Activated CD4-positive, alpha-beta T cell treated with anti-CD3 and anti-CD28 coated beads for 36 hours (primary cell): ENCODE results near the gene IGSF8. TPM values are rescaled to one million over a fixed set of nuclear protein-coding genes. Genes with fewer than 3 reads are reported as not detected.
"Not testable (repeated sequence)": the region's sequence is repeated elsewhere in the genome, so short reads cannot be mapped to it uniquely, and the experiment has no call there.

Experiments used
- ATAC-seq: fragments of 200-7000 bp; cut with Tn5 transposase; one replicate; pipeline ENCODE4 v1.10.0; 2021; ENCODE audit warnings: mild to moderate bottlenecking, moderate library complexity
- CTCF ChIA-PET: fragments of 350-600 bp; sonication (Branson Sonifier 250); formaldehyde crosslinking; loops from one replicate; lab custom pipeline; 2021; ENCODE audit warnings: antibody characterized with exemption; lab: Charles Lee
- POLR2A ChIA-PET: fragments of 350-600 bp; sonication (Branson Sonifier 250); formaldehyde crosslinking; loops from one replicate; lab custom pipeline; 2021; ENCODE audit warnings: antibody characterized with exemption, inconsistent platforms; lab: Charles Lee
- DNase-seq: peaks from one replicate; pipeline ENCODE4 v3.0.0-alpha.2; 2020
- H3K27ac Mint-ChIP-seq: one replicate; pipeline ENCODE4 v1.8.0; 2021; ENCODE audit warnings: mixed read lengths
- H3K27me3 Mint-ChIP-seq: one replicate; pipeline ENCODE4 v1.8.0; 2021; ENCODE audit warnings: mixed read lengths
- H3K36me3 Mint-ChIP-seq: one replicate; pipeline ENCODE4 v1.8.0; 2021; ENCODE audit warnings: low read depth, mixed read lengths
- H3K4me1 Mint-ChIP-seq: one replicate; pipeline ENCODE4 v1.8.0; 2021; ENCODE audit warnings: mixed read lengths
- H3K4me3 Mint-ChIP-seq: one replicate; pipeline ENCODE4 v1.8.0; 2021; ENCODE audit warnings: mild to moderate bottlenecking, moderate library complexity, mixed read lengths
- H3K9me3 Mint-ChIP-seq: one replicate; pipeline ENCODE4 v1.8.0; 2021; ENCODE audit warnings: low read depth, mixed read lengths
- intact Hi-C, 2 experiments: fragments of 100-400 bp; cut with DNase I in 1 of 2; cut with micrococcal nuclease in 1 of 2; formaldehyde crosslinking; loops; one replicate each; pipeline versions ENCODE4 v1.14.2 to v1.15.1; 2022 to 2024; cut with DNase I, micrococcal nuclease
- total RNA-seq, 2 experiments: library from RNA; stranded (reverse); gene quantifications; one replicate each; pipeline ENCODE4 v1.2.3, GENCODE V29; 2021

Gene IGSF8
- total RNA-seq, 2 experiments from 2014 or later, result 29.2 to 33.8 TPM

DNA sequence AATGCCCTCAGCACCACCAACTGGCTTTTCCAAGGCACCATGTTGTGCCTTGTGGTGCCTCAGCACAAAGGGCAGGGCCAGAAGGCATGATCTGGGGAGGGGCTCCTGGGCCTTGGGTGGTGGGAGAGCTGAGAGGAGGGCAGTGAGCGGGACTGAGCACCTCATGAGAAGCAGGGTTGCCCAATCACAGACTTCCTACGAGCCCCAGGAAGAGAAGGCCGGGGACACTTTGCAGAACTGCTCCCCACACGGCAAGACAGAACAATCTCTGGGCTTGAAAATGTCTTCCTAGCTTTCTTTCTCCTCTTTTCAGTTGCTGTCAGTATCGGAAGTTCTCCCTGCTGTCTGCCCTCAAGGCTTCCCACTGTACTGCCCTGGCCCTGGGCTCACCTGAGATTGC is 35.2 kb downstream of the IGSF8 start:
- intact Hi-C loops, result no loop called here
- POLR2A ChIA-PET, result no interaction called here
- ATAC-seq (no peak), DNase-seq (no peak)
- Mint-ChIP-seq H3K36me3 (no peaks in the 10 kb centered on the region), H3K9me3 (no peaks in the 10 kb centered on the region), H3K4me3 (no peak overlapping the region), H3K4me1 (no peaks in the 10 kb centered on the region), H3K27ac (no peak overlapping the region), H3K27me3 (no peaks in the 10 kb centered on the region)
- CTCF ChIA-PET, result interaction anchor here (1.1 to 38.5 kb wide), 4 partner anchors 15 to 189 kb away, joined by 3 to 636 read pairs (median 3); partner anchors contain the start of genes KCNJ10 and KCNJ9

- no peak overlapping the region for H3K27ac Mint-ChIP-seq
- CTCF ChIA-PET, result interaction anchor here (1.4 to 38.5 kb wide), 2 partner anchors 16 to 55 kb away, joined by 3 to 636 read pairs; partner anchors contain the start of genes KCNJ10 and KCNJ9
- no peaks in the 10 kb centered on the region for H3K27me3 Mint-ChIP-seq
- intact Hi-C loops, result no loop called here
- ATAC-seq, result no peak
- H3K36me3 Mint-ChIP-seq, result no peaks in the 10 kb centered on the region
- H3K9me3 Mint-ChIP-seq, result no peaks in the 10 kb centered on the region
- no peak overlapping the region for H3K4me3 Mint-ChIP-seq
- H3K4me1 Mint-ChIP-seq, result no peaks in the 10 kb centered on the region
- DNase-seq, result no peak
- POLR2A ChIA-PET, result no interaction called here
Measured at GRCh38 chr1:160062230-160062532, 36.2 kb downstream of the IGSF8 start.

DNA sequence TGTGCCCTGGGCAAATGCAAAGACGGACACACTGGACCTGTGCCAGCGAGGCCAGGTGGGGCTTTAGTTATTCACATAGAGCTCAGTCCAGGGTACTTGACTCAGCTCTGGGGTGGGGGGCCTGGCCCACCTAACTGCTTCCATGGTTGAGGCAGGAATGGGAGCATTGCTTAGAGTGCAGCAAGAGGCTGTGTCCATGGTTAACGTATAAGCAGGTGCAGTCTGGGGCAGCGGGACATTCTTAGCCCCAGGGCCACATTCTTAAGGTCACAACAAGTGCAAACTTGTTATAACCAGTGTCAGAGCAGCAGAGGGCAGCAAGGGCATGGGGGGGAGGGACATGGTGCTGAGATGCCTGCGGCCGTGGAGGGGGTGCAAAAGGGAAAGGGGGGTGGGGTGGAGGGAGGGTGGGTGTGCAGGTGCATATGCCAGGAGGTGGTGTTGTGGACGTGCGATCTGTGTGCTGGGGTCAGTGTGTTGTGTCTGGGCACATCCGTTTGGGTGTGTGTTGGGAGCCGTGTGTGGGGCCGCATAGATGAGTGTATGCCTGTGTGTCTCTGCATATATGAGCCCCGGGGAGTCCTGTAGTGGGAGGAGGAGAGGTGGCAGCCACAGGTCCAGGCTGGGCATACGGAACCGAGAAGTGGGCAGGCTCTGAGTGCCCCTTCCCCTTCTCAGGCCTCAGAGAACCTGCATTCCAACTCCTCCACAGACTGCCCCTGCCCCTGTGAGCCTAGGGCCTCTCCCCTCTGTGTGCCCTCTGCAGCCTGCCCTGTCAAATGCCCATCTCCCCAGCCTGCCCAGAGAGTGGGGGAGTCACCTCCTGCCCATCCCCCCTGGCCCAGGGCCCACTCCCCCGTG is 36.8 kb downstream of the IGSF8 start:
- DNase-seq (no peak), ATAC-seq (no peak)
- Mint-ChIP-seq H3K36me3 (no peaks in the 10 kb centered on the region), H3K4me3 (no peak overlapping the region), H3K27me3 (no peaks in the 10 kb centered on the region), H3K4me1 (no peaks in the 10 kb centered on the region), H3K9me3 (no peaks in the 10 kb centered on the region), H3K27ac (no peak overlapping the region)
- ChIA-PET CTCF (interaction anchor here (1.4 to 38.5 kb wide), 2 partner anchors 17 to 55 kb away, joined by 3 to 636 read pairs; partner anchors contain the start of genes KCNJ10 and KCNJ9), POLR2A (no interaction called here)
- intact Hi-C loops, result no loop called here

DNA sequence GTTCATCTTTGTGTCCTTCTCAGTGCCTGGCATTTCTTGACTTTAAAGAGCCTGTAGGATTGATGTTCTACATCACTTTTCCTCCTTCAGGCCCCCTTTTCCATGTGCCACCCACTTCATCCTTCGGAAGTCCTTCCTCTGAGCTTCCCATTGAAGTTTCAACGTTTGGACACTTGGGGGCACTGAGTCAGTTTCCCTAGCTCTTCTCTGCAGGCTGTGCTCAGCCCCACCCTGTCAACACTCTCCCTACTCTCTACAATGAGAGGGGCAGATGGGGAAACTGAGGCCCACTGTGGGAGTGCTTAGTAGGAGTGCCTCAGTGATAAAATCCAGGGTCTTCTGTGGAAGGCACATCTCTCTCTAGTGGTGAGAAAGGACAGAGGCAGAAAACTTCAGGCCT is 40.3 kb downstream of the IGSF8 start:
- CTCF ChIA-PET, result interaction anchor here (1.4 to 38.5 kb wide), 2 partner anchors 12 to 20 kb away, joined by 7 to 636 read pairs; partner anchors contain the start of genes KCNJ10 and KCNJ9
- DNase-seq, result no peak
- no peak for ATAC-seq
- Mint-ChIP-seq H3K4me3 (no peak overlapping the region), H3K36me3 (no peaks in the 10 kb centered on the region), H3K4me1 (no peaks in the 10 kb centered on the region), H3K27me3 (peaks cover 5% of the 10 kb centered on the region), H3K27ac (no peak overlapping the region), H3K9me3 (no peaks in the 10 kb centered on the region)
- intact Hi-C loops, result no loop called here
- POLR2A ChIA-PET, result no interaction called here

DNA sequence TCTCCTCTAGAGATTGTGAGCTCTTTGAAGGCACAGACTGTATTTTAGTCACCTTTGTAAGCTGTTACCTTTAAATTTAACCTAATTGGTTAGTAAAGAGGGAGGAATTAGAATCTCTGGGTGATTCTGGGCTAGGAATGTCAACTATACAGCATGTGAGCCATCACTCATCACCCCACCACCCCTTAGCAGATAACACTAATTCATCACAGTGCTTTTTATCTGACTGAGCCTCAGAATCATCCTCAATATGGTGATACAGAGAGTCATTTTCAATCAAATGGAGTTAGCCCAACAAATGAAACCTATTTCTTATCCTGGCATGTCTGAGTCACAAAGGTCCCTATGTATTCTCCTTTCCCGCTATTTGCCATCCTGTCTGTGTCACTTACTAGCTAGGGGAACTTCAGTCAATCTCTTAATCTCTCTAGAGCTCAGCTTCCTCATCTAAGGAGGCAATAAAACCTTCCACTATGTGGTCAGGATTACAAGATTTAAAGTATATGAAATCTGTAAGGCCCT is 41.7 kb downstream of the IGSF8 start:
- intact Hi-C loops, result no loop called here
- Mint-ChIP-seq H3K27me3 (peaks cover 10% of the 10 kb centered on the region), H3K4me1 (no peaks in the 10 kb centered on the region), H3K36me3 (no peaks in the 10 kb centered on the region), H3K27ac (no peak overlapping the region), H3K9me3 (no peaks in the 10 kb centered on the region), H3K4me3 (no peak overlapping the region)
- ChIA-PET CTCF (interaction anchor here (0.6 to 38.5 kb wide), 3 partner anchors 10 to 27 kb away, joined by 3 to 636 read pairs (median 7); partner anchors contain the start of genes KCNJ10 and KCNJ9), POLR2A (no interaction called here)
- ATAC-seq (peak; percentile 58), DNase-seq (no peak)

DNA sequence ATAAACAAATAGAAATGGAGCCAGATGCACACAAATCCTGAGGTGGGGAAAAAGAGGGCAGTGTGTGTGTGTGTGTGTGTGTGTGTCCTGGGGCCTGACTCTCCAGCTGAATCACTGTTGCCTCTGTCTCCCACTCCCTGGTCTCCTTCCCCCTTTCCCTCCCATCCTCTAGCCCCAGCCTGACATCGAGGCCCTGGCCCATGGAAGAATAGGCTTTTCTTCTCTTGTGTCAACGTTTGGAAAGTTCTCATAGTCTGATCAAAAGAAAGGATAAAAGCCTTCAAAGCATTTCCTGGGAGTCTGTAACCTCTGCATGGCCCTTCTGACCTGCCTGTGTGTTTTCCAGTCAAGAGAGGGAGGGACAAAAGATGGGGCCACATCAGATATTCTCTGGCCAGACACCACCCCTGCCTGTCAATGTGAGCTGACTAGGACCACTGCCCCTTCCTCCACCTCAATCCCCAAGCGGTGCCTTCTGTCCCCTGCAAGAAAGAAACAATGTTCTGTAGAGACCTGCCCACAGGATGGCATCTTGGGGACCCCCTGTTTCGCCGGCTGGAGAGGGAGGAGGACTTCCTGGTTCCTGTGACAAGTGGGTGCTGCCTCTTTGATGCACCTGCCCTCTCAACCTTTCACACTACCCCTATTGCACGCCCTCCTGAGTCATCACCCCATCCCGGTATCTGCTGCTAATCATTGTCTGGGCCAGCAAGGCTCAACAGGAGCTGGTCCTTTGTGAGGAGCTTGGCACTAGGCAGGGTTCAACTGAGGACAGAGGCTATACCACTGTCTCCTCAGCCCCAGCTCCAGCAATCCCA is 44.7 kb downstream of the IGSF8 start:
- Mint-ChIP-seq H3K27ac (no peak overlapping the region), H3K27me3 (peaks cover 14% of the 10 kb centered on the region), H3K9me3 (no peaks in the 10 kb centered on the region), H3K4me1 (no peaks in the 10 kb centered on the region), H3K4me3 (no peak overlapping the region), H3K36me3 (no peaks in the 10 kb centered on the region)
- no peak for ATAC-seq
- POLR2A ChIA-PET, result interaction anchor here (0.6 kb wide), 2 partner anchors 20 to 216 kb away, joined by 4 to 10 read pairs; no protein-coding TSS in a partner anchor
- intact Hi-C loops, result no loop called here
- CTCF ChIA-PET, result interaction anchor here (2.7 to 38.5 kb wide), 2 partner anchors 8 to 25 kb away, joined by 12 to 636 read pairs; partner anchors contain the start of genes KCNJ10 and KCNJ9
- no peak for DNase-seq

DNA sequence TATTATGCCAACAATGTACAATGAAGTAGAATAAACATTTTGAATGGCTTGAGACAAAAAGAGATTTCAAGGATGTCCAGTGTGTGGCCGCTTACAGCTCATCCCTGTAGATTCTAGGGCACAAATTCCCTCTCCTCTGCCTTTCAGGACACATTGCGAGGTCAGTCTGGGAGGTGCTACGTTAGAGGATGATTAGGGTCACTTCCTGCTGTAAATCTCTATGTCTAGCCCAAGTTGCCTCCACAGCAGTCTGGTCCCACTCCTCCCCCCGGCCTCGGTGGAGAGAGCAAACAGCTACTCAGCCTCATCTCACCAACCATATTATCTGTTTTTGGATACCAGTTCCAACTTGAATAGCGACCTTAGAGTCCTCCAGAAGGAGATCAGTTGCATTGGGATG is 45.5 kb downstream of the IGSF8 start:
- Mint-ChIP-seq H3K4me1 (no peaks in the 10 kb centered on the region), H3K27ac (no peak overlapping the region), H3K9me3 (no peaks in the 10 kb centered on the region), H3K36me3 (no peaks in the 10 kb centered on the region), H3K27me3 (peaks cover 16% of the 10 kb centered on the region), H3K4me3 (no peak overlapping the region)
- intact Hi-C loops, result no loop called here
- DNase-seq (no peak), ATAC-seq (no peak)
- POLR2A ChIA-PET, result no interaction called here
- CTCF ChIA-PET, result interaction anchor here (38.5 kb wide), 1 partner anchor 26 kb away, joined by 636 read pairs; the partner anchor contains the start of genes KCNJ10 and KCNJ9

- Mint-ChIP-seq H3K9me3 (no peaks in the 10 kb centered on the region), H3K4me1 (peaks cover 12% of the 10 kb centered on the region), H3K4me3 (no peak overlapping the region), H3K27me3 (peaks cover 18% of the 10 kb centered on the region), H3K27ac (no peak overlapping the region), H3K36me3 (no peaks in the 10 kb centered on the region)
- CTCF ChIA-PET, result interaction anchor here (0.7 to 38.5 kb wide), 4 partner anchors 9 to 121 kb away, joined by 3 to 636 read pairs (median 3); partner anchors contain the start of genes KCNJ10 and KCNJ9
- DNase-seq (no peak), ATAC-seq (no peak)
- intact Hi-C loops, result no loop called here
- POLR2A ChIA-PET, result no interaction called here
Measured at GRCh38 chr1:160050619-160051018, 47.8 kb downstream of the IGSF8 start.

- not testable (repeated sequence) for ATAC-seq, H3K36me3 Mint-ChIP-seq
Measured at GRCh38 chr1:160050182-160050581, 48.2 kb downstream of the IGSF8 start.

GRCh38 chr1:160049101-160049500 is 49.3 kb downstream of the IGSF8 start:
- POLR2A ChIA-PET, result no interaction called here
- H3K4me3 Mint-ChIP-seq, result no peak overlapping the region
- DNase-seq (no peak), ATAC-seq (no peak)
- CTCF ChIA-PET, result interaction anchor here (1.1 to 38.5 kb wide), 2 partner anchors 15 to 29 kb away, joined by 3 to 636 read pairs; partner anchors contain the start of genes KCNJ10 and KCNJ9
- peaks cover 12% of the 10 kb centered on the region for H3K4me1 Mint-ChIP-seq
- H3K27me3 Mint-ChIP-seq, result peaks cover 18% of the 10 kb centered on the region
- H3K36me3 Mint-ChIP-seq, result no peaks in the 10 kb centered on the region
- H3K27ac Mint-ChIP-seq, result no peak overlapping the region
- intact Hi-C loops, result no loop called here
- H3K9me3 Mint-ChIP-seq, result no peaks in the 10 kb centered on the region

More at GRCh38 chr1:160050182-160050581, 48.2 kb downstream of the IGSF8 start:
- H3K27ac Mint-ChIP-seq, H3K4me3 Mint-ChIP-seq, DNase-seq, POLR2A ChIA-PET, intact Hi-C loops, H3K9me3 Mint-ChIP-seq: not testable (repeated sequence)
- peaks cover 18% of the 10 kb centered on the region for H3K27me3 Mint-ChIP-seq
- H3K4me1 Mint-ChIP-seq, result peaks cover 12% of the 10 kb centered on the region
- CTCF ChIA-PET, result interaction anchor here (0.7 to 38.5 kb wide), 4 partner anchors 9 to 121 kb away, joined by 3 to 636 read pairs (median 3); partner anchors contain the start of genes KCNJ10 and KCNJ9

DNA sequence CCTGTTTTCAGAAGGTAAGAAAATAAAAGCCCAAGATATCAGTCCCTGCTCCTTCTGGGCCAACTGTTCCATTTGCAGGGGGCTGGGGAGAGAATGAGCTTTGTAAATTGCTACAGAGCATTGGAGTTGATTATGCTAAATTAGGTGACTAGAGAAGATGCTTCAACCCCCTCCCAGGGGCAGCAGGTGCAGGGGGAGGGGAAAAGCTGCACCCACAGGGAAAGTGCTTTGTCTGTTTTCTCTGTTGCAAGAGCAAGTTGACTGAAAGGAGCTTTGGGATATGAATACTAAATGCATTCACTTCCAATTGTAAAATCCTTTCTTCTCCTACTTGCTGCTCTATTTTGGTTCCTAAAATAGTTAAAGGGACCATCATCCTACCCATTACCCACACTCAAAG is 50.1 kb downstream of the IGSF8 start:
- Mint-ChIP-seq H3K9me3 (no peaks in the 10 kb centered on the region), H3K27me3 (peaks cover 18% of the 10 kb centered on the region), H3K27ac (no peak overlapping the region), H3K4me3 (no peak overlapping the region), H3K4me1 (peaks cover 12% of the 10 kb centered on the region), H3K36me3 (no peaks in the 10 kb centered on the region)
- DNase-seq (no peak), ATAC-seq (no peak)
- CTCF ChIA-PET, result interaction anchor here (0.6 to 38.5 kb wide), 4 partner anchors 10 to 204 kb away, joined by 3 to 636 read pairs (median 3); partner anchors contain the start of genes KCNJ10 and KCNJ9
- intact Hi-C loops, result no loop called here
- POLR2A ChIA-PET, result no interaction called here
